Dermis microvascular lymphatic vessel endothelial cell (primary cell): ENCODE results near the gene DYNLT4. TPM values are rescaled to one million over a fixed set of nuclear protein-coding genes. Genes with fewer than 3 reads are reported as not detected.
A peak's percentile ranks its signal among the peaks of the same experiment; 100 is the strongest.
"Not testable (repeated sequence)": the region's sequence is repeated elsewhere in the genome, so short reads cannot be mapped to it uniquely, and the experiment has no call there.

Source experiments
- DNase-seq, 2 donors: peaks; one replicate each; pipeline versions ENCODE4 v3.0.0 to v3.0.0-alpha.2; 2010; ENCODE audit warnings: low read depth in 2 of 2
- total RNA-seq: library from RNA; depleted of rRNA; stranded (reverse); fragments of >200 nt; gene quantifications from 2 replicates; pipeline ENCODE4 v1.2.1, GENCODE V29; 2014

DYNLT4 gene
- total RNA-seq, 1 donor from 2014 or later = 0.13 TPM

DNA sequence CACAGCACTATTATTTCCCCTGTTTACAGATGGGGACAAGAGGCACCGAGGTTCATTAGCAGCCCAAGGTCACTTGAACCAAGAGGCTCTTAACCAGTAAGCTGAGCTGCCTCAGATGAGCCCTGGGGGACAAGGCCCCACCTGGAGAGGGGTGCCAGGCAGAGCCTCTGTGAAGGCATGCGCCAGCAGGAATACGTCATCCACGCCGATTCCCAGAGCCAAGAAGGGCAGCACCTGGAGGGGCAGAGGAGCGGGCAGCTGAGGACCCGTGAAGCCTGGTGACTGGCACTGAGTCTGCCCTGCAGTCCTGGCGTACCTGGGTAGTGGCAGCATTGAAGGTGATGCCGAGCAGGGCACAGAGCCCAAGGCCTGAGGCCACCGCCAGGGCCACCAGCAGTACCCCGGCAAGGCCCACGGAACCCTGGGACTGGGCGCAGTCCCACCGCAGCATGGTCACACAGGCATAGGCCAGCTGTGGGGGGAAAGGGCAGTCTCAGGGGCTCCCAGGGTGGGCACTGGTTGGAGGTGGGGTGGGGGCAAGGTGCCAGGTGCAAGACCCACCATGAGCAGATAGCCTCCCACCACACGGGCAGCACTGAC, 21.8 kb upstream of the DYNLT4 start:
- DNase-seq = no peak

DNA sequence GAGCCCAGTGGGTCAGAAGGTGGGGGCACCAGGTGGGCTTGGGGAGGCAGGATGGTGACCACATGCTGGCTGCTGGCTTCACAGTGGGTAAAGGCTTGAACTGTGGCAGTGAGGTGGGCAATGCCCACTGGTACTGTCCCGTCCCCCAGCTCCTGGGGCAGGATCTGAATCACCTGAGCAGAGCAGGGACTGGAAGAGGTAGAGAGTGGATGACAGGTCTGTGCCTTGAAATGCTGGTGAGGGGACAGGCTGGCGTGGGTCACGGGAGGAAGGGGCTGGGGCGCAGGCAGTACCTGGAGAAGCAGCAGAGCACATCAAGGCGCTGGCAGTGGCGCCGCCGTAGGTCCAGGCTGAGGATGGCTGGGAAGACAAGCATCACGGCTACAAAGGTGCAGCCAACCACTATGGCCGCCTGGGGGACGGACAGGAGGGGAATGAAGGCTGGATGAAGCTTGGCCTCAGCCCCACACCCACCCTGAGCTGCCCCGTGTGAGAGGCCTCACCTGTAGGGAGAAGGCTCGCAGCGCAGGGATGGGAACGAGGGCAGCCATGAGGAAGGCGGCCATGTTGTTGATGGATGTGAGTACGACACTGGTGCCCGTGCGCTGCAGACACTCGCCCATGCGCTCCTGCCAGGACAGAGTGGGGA, 21.0 kb upstream of the DYNLT4 start:
- DNase-seq = no peak

GRCh38 chr1:44827197-44828002, 20.2 kb upstream of the DYNLT4 start:
- no peak for DNase-seq

GRCh38 chr1:44826375-44827196, 19.4 kb upstream of the DYNLT4 start:
- DNase-seq = peak in 1 of 2 donors; percentile 32

DNA sequence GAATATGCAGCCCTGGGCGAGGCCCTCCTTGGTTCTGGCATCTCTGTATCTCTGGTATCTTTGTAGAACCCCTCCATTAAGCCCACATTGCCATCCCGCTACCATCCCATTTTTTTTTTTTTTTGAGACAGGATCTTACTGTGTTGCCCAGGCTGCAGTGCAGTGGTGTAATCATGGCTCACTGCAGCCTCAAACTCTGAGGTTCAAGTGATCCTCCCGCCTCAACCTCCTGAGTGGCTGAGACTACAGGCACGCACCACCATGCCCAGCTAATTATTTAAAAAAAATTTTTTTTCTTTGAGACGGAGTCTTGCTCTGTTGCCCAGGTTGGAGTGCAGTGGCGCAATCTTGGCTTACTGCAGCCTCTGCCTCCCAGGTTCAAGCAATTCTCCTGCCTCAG, 17.2 kb upstream of the DYNLT4 start:
- not testable (repeated sequence) for DNase-seq

DNA sequence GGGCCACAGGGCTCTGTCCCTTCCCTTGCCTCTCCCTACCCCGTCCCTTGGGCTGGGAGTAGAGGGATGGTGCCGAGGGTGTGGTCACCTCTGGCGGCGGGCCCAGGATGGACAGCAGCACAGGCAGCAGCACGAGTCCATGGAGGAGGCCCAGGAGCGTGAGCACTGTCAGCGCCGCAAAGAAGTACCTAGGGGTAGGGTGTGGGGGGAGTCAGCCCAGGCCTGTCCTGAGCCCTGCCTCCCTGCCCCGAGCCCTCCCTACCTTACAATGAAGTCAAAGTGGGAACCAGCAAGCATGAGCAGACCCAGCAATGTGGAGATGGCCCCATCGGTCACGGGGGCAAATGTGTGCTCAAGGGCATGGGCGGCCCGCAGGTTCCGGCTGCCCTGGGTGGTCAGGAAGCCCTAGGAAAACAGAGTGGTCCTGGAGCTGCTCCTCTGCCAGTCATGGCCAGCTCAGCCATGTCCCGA, 15.9 kb upstream of the DYNLT4 start:
- no peak for DNase-seq

DNA sequence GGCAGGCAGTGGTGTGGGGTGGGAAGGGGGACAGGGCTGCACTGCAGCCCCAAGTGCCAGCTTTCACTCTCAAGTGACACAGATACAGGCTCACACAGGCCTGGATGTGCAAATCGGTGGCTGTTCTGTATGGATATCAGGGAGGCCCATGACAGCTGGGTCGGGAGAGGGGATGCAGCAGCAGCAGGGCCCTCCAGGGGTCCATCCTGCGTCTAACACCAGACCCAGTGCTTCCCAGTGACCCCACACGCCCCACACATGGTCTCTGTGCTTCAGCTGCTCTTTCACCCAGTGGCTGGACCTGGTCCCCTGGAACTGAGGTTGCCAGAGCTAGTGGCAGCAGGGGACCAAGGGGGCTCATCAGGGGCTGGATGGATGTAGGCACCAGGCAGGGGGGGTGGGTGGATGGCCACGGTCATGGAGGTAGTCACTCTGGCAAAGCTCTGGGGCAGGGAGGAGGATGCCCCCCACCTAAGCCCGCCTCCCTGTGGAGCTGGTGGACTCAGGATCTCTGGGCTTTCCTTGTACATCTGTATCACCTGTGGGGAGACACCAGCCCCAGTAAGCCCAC, 15.1 kb upstream of the DYNLT4 start:
- DNase-seq = no peak

DNA sequence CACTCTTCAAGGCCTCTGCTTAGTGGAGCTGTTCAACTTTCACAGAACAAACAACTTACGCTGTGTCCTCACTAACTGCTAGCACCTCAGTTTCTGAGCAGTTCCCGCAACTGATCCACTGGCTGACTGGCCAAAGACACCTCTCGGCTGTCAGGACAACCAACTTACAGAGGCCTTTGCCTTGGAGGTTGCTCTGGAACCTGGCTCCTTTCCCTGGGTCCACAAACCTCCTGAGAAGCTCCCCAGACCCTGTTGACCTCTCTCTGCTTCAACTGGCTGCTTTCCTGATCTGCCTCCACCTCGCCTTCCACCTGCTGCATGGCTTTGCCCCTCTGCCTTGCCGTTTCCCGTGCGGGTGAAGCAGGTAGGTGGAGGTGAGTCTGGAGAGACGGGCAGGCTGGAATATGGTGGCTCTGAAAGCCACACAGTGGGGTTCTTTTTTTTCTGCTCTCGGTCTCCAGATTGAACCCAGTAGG, 14.1 kb upstream of the DYNLT4 start:
- no peak for DNase-seq

DNA sequence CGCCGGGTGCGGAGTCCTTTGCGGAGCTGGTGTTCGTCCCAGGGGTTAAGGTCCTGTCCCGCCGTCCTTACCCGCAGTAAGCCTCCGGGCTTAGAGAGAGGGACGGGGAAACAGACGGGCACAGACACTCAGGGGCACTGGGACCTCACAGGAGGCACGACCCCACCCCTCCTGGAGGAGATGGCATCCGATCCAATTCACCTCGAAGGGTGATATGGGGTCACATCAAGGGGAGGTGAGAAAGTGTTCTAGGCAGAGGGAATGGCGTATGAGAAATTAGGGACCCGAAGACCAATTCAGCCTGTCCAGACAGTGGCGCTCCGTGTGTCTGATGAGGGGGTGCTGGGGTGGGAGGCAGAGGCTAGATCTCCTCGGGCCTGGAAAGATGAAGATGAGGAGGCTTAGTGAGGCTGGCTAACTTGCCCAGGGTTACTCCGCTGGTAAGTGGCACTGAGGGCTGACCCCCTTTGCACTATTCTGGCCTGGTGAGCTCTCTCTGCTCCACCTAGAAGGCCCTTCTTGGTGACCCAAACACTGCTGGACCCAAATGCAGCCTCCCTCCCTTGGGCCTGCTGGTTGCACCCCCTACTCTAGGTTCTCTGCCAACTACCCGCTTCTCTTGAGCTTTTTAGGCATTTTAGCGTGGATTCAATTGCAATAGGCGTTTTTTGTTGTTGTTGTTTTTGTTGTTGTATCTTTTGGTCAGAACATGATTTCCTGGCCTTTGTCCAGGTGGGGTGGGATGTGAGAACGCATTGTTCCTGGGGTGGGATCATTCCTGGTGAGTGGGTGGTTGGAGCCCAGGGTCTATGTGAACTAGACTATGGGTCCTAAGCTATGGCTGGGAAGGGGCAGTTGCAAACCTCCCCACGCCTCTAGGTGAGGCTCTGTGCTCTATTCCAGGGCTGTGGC, 13.4 kb upstream of the DYNLT4 start:
- DNase-seq = no peak

GRCh38 chr1:44819608-44820327, 12.6 kb upstream of the DYNLT4 start:
- DNase-seq = peak; percentile 64 to 73

GRCh38 chr1:44819196-44819607, 12.1 kb upstream of the DYNLT4 start:
- peak in 1 of 2 donors; percentile 51 for DNase-seq

DNA sequence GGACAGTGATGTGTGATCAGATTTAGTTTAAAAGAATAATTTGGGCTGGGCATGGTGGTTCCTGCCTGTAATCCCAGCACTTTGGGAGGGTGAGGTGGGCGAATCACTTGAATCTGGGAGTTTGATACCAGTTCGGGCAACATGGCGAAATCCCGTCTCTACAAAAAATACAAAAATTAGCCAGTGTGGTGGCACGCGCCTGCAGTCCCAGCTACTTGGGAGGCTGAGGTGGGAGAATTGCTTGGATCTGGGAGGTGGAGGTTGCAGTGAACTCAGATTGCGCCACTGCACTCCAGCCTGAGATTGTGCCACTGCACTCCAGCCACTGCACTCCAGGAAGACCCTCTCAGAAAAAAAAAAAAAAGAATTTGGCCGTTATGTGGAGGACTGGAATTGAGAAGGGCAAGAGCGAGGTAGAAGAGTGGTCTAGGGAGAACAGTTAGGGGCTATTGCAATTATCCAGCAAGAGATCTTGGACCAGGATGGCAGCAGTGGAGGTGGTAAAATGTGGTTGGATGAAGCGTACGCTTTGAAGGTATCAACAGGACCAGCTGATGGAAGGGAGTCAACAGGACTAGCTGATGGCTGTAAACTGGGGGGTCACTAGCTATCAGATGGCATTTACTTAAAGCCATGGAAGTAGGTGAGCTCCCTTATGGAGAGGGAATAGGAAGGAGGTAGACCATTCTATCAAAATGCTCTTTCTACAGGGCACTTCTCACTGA, 10.8 kb upstream of the DYNLT4 start:
- DNase-seq = no peak

GRCh38 chr1:44817307-44817706, 10.2 kb upstream of the DYNLT4 start:
- DNase-seq = no peak

GRCh38 chr1:44815926-44816325, 8.8 kb upstream of the DYNLT4 start:
- not testable (repeated sequence) for DNase-seq

DNA sequence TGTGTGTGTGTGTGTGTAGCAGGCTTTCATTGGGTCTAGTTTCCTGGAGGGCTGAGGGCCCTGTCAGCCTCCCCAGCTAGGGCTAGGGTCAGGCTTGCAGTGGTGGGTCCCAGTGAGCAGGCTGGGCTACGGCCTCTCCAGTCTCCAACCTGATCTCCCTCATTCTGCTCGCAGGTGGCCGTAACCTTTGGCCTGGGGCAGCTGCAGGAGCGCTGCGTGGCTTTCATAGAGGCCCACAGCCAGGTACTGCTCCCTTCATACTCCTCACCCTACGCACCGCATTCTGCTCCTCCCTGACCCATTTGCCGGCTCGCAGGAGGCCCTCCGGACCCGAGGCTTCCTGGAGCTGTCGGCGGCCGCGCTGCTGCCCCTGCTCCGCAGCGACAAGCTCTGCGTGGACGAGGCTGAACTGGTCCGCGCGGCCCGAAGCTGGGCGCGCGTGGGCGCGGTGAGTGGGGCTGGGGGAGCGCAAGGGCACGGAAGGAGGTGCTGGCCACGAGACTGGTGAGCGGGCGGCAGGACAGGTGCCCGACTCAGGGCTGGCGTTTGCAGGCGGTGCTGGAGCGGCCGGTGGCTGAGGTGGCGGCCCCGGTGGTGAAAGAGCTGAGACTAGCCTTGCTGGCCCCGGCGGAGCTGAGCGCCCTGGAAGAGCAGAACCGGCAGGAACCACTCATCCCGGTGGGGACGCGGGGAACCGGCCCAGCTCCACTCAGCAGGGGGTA, 5.8 kb upstream of the DYNLT4 start:
- DNase-seq = no peak

DNA sequence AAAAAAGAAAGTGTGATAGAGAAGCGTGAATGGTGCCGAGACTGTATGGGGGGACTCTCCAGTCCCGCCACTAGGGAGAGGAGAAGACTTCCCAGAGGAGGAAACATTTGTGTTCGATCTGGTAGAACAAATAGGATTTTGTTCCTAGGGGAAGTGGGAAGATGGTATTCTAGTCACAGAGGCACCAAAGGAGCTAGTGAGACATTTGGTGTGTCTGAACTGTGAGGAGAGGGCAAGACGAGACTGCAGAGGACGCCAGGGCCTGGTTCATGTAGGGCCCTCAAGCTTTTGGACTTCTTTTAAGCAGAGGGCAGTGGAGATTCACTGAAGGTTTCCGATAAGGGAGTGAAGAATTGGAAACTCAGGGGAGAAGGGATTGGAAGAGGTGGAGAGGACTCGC, 4.1 kb upstream of the DYNLT4 start:
- DNase-seq = no peak

- not testable (repeated sequence) for DNase-seq
These were observed 3.6 kb upstream of the DYNLT4 start for GRCh38 chr1:44810762-44811105.

DNA sequence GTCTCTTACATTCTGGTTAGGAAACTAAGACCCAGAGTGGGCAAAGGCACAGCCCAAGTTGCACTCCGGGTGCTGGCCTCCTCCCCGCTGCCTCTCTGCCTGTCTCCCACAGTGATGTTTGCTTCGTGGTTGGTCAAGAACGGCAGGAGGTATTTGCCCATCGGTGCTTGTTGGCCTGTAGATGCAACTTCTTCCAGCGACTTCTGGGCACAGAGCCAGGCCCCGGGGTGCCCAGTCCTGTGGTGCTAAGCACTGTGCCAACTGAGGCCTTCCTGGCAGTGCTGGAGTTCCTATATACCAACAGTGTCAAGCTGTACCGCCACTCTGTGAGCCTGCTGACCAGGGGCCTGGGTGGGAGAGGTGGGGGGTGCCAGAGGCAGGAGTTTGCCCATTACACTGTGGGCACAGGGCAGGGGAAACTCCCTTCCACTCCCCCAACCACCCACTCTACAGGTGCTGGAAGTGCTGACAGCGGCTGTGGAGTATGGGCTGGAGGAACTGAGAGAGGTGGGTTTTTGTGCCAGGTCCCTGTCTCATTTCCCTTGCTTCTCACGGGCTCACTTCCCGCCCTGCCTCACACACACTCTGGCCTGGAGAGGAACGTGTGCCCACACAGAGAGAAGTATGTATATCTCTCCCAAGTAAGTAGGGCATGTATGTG, 3.1 kb upstream of the DYNLT4 start:
- peak in 1 of 2 donors; percentile 43 for DNase-seq
